A549 treated with CpdA at 1 μM for 4 hours (cell line): ENCODE data around the gene PKM. TPM values are rescaled to one million over a fixed set of nuclear protein-coding genes. Genes with fewer than 3 reads are reported as not detected.

Source experiments
- total RNA-seq: library from RNA; stranded (reverse); fragments of 200-300 nt; extraction: Qiagen RNA extraction; gene quantifications from 5 replicates; pipeline ENCODE4 v1.2.3, GENCODE V29; 2022; ENCODE audit warnings: low read depth

The PKM gene
- 3,339 to 3,789 TPM (median 3,599 TPM) in 5 replicates for total RNA-seq

GRCh38 chr15:72231066-72231832, at the start of gene PKM:
Gene PKM, minus strand, starts transcription at chr15:72231190. Its CDS starts 12,093 bp downstream, at chr15:72219097.

GRCh38 chr15:72272213-72272996, 41.4 kb upstream of the PKM start, which contains the start of gene PARP6:
Gene PARP6, minus strand, starts transcription at chr15:72272554. Its CDS starts 5,077 bp downstream, at chr15:72267477.

GRCh38 chr15:72197460-72198355, 33.3 kb downstream of the PKM start, which contains the start of gene GRAMD2A:
Gene GRAMD2A, minus strand, starts transcription at chr15:72197787.

Other genes starting within 250 kb of the PKM start
- gene MYO9A, start 113.0 kb downstream of the PKM start, total RNA-seq = 6.9 to 11.0 TPM (median 8.9 TPM) in 5 replicates
- gene SENP8, start 112.8 kb downstream of the PKM start, total RNA-seq = 0.90 to 1.9 TPM (median 1.5 TPM) in 5 replicates
- not detected in 5 replicates for gene GRAMD2A, start 33.4 kb downstream of the PKM start, total RNA-seq
- gene PARP6, start 41.4 kb upstream of the PKM start, total RNA-seq = 55.0 to 66.2 TPM (median 65.8 TPM) in 5 replicates
- gene CELF6, start 89.0 kb upstream of the PKM start, total RNA-seq = 0.07 to 0.19 TPM (median 0.12 TPM) in 4 of 5 replicates, not detected in the other
- gene HEXA, start 144.8 kb upstream of the PKM start, total RNA-seq = 135 to 162 TPM (median 156 TPM) in 5 replicates
- not detected in 5 replicates for gene TMEM202, start 167.1 kb upstream of the PKM start, total RNA-seq
- 60.2 to 82.0 TPM (median 72.3 TPM) in 5 replicates for gene ARIH1, start 243.1 kb upstream of the PKM start, total RNA-seq